Measurements from ENCODE around the gene ORC6. TPM values are rescaled to one million over a fixed set of nuclear protein-coding genes. Genes with fewer than 3 reads are reported as not detected.

The ORC6 gene
- polyA plus RNA-seq, 3 donors: 0.21 to 1.5 (median 0.31) TPM

DNA sequence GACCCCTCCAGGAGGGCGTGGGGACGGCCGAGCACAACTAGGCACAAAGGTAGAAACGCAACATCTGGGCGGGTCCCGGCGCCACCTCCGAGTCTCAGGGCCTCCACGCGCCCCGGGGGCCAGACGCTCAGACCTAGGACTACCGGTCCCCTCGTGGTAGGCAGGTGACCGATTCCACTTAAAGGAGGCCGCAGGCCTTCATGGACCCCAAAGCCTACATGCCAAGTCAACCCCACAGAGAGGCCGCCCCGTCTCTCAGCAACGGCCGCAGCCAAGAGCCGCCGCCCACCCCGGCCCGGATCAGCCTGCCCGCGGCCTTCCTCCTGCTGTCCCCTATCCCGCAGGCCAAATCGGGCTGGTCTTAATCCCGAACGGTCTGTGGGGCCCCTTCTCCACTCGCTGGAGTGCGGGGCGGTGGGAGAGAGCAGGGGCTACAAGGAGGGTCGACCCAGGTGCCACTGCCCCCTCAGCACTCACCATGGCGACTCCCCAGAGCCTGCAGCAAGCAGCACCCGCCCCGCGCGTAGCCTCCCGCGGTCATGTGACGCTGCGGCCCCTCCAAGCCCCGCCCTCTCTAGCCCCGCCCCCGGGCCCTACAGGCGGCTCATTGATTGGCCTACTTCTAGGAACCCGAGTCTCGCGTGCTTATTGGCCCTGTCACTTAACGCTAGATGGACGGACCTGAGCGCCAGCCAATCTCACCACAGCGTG, 650 bp upstream of the ORC6 start, which contains the start of gene VPS35:
Gene VPS35, minus strand, starts transcription at position 525 of the 711 bp plus-strand sequence. Its CDS starts 45 bp downstream, at position 480.
- intact Hi-C loops (cut with micrococcal nuclease): loop anchor here (1.0 to 5.0 kb wide), 3 partner anchors 98 to 142 kb away; partner anchors contain the start of gene C16orf87 (in 1 of the 2)
- peaks cover 41% of the 10 kb centered on the region for H4K20me1 ChIP-seq (ENCODE audit: insufficient read depth, low read length)
- H3K9ac ChIP-seq (ENCODE audit: insufficient read depth, low read length, poor library complexity, severe bottlenecking): peak within 1 kb of the TSS; percentile 95
- Mint-ChIP-seq H3K36me3 (no peaks in the 10 kb centered on the region), H3K27me3 (ENCODE audit: low read depth in 3 of 3) (no peaks in the 10 kb centered on the region), H3K4me1 (peaks cover 36% of the 10 kb centered on the region), H3K4me3 (no peak within 1 kb of the TSS), H3K9me3 (peaks cover 0 to 2% (median 0%) of the 10 kb centered on the region in 7 donors), H3K27ac (no peak within 1 kb of the TSS)
- TF ChIP-seq CTCF (IDR thresholded peaks at IDR 0.05): no peak
- peaks cover 0 to 7% of the 10 kb centered on the region in 2 donors for H3K36me3 ChIP-seq (replicated peaks in 1 of 2; ENCODE audit: control insufficient read depth in 1 of 2, insufficient read depth in 2 of 2, low read length in 2 of 2)
- H3K9me3 ChIP-seq (replicated peaks in 1 of 2; ENCODE audit: control insufficient read depth in 1 of 2, insufficient read depth in 1 of 2, low read length in 2 of 2): no peaks in the 10 kb centered on the region
- peak within 1 kb of the TSS; percentile 77 to 87 (median 85) for H3K4me3 ChIP-seq (replicated peaks in 1 of 3; ENCODE audit: low read depth in 2 of 3, low read length in 3 of 3)
- H3K27me3 ChIP-seq (ENCODE audit: control insufficient read depth in 2 of 2, insufficient read depth in 2 of 2, low read length in 2 of 2): no peaks in the 10 kb centered on the region
- H3K79me2 ChIP-seq (ENCODE audit: insufficient read depth, low read length): peaks cover 90% of the 10 kb centered on the region
- peaks cover 39 to 47% of the 10 kb centered on the region in 2 donors for H3K4me1 ChIP-seq (ENCODE audit: control insufficient read depth in 1 of 2, insufficient read depth in 2 of 2, low read length in 2 of 2)
- DNase-seq: peak; percentile 98 to 99 (median 98)
- peak within 1 kb of the TSS; percentile 94 to 96 for H3K27ac ChIP-seq (ENCODE audit: low read depth in 1 of 2, low read length in 2 of 2)
- peak within 1 kb of the TSS; percentile 83 for H2AFZ ChIP-seq (ENCODE audit: insufficient read depth, low read depth, low read length, poor library complexity, severe bottlenecking)
- under 1% methylated on average over 43 of the region's 54 CpGs for WGBS (ENCODE audit: insufficient coverage)
- H3K4me2 ChIP-seq (replicated peaks; ENCODE audit: extremely low read depth, low read length, poor library complexity, severe bottlenecking): peak within 1 kb of the TSS; percentile 96

DNA sequence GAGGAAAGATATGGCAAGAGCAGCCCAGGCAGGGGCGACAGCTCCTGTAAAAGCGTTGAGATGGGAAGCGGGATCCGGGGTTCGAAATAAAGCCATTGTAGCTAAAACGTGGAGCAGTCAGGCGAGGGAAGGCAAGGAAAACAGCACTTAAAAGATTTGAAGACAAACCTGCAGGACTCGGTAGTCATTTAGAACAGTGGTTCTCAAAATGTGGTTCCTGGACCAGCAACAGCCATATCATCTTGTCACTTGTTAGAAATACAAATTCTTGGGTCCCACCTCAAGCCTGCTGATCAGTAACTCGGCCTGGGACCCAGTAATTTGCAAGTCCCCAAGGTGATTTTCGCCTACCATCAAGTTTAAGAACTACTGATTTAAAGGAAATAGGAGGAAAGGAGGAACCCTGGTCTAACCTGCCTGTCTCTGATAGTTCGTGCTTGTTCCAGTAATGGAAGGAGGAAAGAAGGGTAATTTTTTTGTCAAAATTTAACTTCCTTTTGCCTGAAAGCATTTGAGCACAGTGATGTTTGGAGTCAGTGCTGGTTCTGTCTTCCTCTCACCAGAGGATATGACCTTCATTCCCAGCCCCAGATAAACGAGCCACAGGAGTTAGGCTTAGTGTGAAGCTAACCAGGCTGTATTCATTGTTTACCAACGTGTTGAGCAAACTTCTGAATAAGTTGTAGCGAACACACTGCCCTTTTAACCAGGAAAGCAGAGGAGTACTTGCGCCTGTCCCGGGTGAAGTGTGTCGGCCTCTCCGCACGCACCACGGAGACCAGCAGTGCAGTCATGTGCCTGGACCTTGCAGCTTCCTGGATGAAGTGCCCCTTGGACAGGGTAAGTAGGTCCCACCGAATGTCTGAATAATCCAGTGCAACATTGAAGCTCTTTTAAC, 1.1 kb downstream of the ORC6 start:
- intact Hi-C loops (cut with micrococcal nuclease): no loop called here
- Histone ChIP-seq H3K27ac (ENCODE audit: low read depth in 1 of 2, low read length in 2 of 2) (peak overlapping the region in 1 of 2 donors; percentile 96), H4K20me1 (ENCODE audit: insufficient read depth, low read length) (peaks cover 24% of the 10 kb centered on the region), H3K4me2 (replicated peaks; ENCODE audit: extremely low read depth, low read length, poor library complexity, severe bottlenecking) (peak overlapping the region; percentile 96), H3K4me1 (ENCODE audit: control insufficient read depth in 1 of 2, insufficient read depth in 2 of 2, low read length in 2 of 2) (peaks cover 35 to 43% of the 10 kb centered on the region in 2 donors), H3K27me3 (ENCODE audit: control insufficient read depth in 2 of 2, insufficient read depth in 2 of 2, low read length in 2 of 2) (no peaks in the 10 kb centered on the region), H3K9me3 (replicated peaks in 1 of 2; ENCODE audit: control insufficient read depth in 1 of 2, insufficient read depth in 1 of 2, low read length in 2 of 2) (no peaks in the 10 kb centered on the region), H3K79me2 (ENCODE audit: insufficient read depth, low read length) (peaks cover 73% of the 10 kb centered on the region), H2AFZ (ENCODE audit: insufficient read depth, low read depth, low read length, poor library complexity, severe bottlenecking) (peak overlapping the region; percentile 83), H3K4me3 (replicated peaks in 1 of 3; ENCODE audit: low read depth in 2 of 3, low read length in 3 of 3) (peak overlapping the region; percentile 77 to 87 (median 85)), H3K9ac (ENCODE audit: insufficient read depth, low read length, poor library complexity, severe bottlenecking) (peak overlapping the region; percentile 95), H3K36me3 (replicated peaks in 1 of 2; ENCODE audit: control insufficient read depth in 1 of 2, insufficient read depth in 2 of 2, low read length in 2 of 2) (peaks cover 0 to 10% of the 10 kb centered on the region in 2 donors)
- peaks cover 0 to 2% (median 0%) of the 10 kb centered on the region in 7 donors for H3K9me3 Mint-ChIP-seq
- peak overlapping the region in 1 of 7 donors; percentile 30 for H3K27ac Mint-ChIP-seq
- TF ChIP-seq CTCF (IDR thresholded peaks at IDR 0.05): peak; percentile 10
- H3K4me1 Mint-ChIP-seq: peaks cover 27% of the 10 kb centered on the region
- WGBS (ENCODE audit: insufficient coverage): 12% methylated on average over 12 of the region's 21 CpGs
- no peak overlapping the region for H3K4me3 Mint-ChIP-seq
- DNase-seq: peak in 1 of 3 donors; percentile 16
- H3K27me3 Mint-ChIP-seq (ENCODE audit: low read depth in 3 of 3): no peaks in the 10 kb centered on the region
- peaks cover 5 to 11% of the 10 kb centered on the region in 2 donors for H3K36me3 Mint-ChIP-seq

Measured in CD14-positive monocyte (primary cell).